A673 (cell line): ENCODE results near the gene CASP7. TPM values are rescaled to one million over a fixed set of nuclear protein-coding genes. Genes with fewer than 3 reads are reported as not detected.

Experiments used
- BruUV-seq: library from RNA; stranded (reverse); fragments of 400-500 nt; replicated peaks from 2 replicates; lab custom pipeline; 2021; lab: Mats Ljungman, UMichigan
- CTCF ChIA-PET: fragments of 300-600 bp; sonication (Branson Sonifier 250); formaldehyde crosslinking; loops from one replicate; lab custom pipeline; 2022; ENCODE audit warnings: antibody characterized with exemption; lab: Charles Lee
- POLR2A ChIA-PET: fragments of 300-600 bp; sonication (Branson Sonifier 250); formaldehyde crosslinking; loops from one replicate; lab custom pipeline; 2022; ENCODE audit warnings: antibody characterized with exemption; ENCODE audit not compliant: low non-redundant PET; lab: Charles Lee
- DNase-seq: peaks from one replicate; pipeline ENCODE4 v3.0.0-alpha.2; 2015; ENCODE audit warnings: low spot score
- H3K27ac ChIP-seq: fragments of 200-600 bp; sonication (generic); 2 replicates; pipeline ENCODE4 v1.5.1; 2016; ENCODE audit warnings: mixed run types, low read depth, mild to moderate bottlenecking, mixed read lengths, antibody characterized with exemption, low read length; ENCODE audit not compliant: poor library complexity, severe bottlenecking
- H3K27me3 ChIP-seq: fragments of 200-600 bp; sonication (generic); replicated peaks from 2 replicates; pipeline ENCODE4 v1.6.1; 2017; ENCODE audit warnings: mixed run types, low read depth, mild to moderate bottlenecking, mixed read lengths, antibody characterized with exemption, low read length; ENCODE audit not compliant: insufficient read depth, poor library complexity
- H3K36me3 ChIP-seq: fragments of 200-600 bp; sonication (generic); 2 replicates; pipeline ENCODE4 v1.6.1; 2016; ENCODE audit warnings: mixed run types, mild to moderate bottlenecking, mixed read lengths, antibody characterized with exemption, low read length; ENCODE audit not compliant: insufficient read depth, poor library complexity, severe bottlenecking
- H3K4me1 ChIP-seq: fragments of 200-600 bp; sonication (generic); 2 replicates; pipeline ENCODE4 v1.6.1; 2017; ENCODE audit warnings: mixed run types, mild to moderate bottlenecking, mixed read lengths, antibody characterized with exemption, low read length; ENCODE audit not compliant: insufficient read depth, poor library complexity, severe bottlenecking
- H3K4me3 ChIP-seq: fragments of 200-600 bp; sonication (generic); 2 replicates; pipeline ENCODE4 v1.5.1; 2016; ENCODE audit warnings: low read depth, mixed run types, mild to moderate bottlenecking, mixed read lengths, low read length; ENCODE audit not compliant: poor library complexity, severe bottlenecking
- H3K9me3 ChIP-seq: fragments of 200-600 bp; sonication (generic); 2 replicates; pipeline ENCODE4 v1.6.1; 2016; ENCODE audit warnings: mixed run types, low read depth, mild to moderate bottlenecking, mixed read lengths, antibody characterized with exemption, low read length; ENCODE audit not compliant: poor library complexity, severe bottlenecking
- EZH2 ChIP-seq: fragments of 200-600 bp; sonication (generic); IDR thresholded peaks from 2 replicates; pipeline ENCODE4 v1.6.1; 2017; ENCODE audit warnings: borderline replicate concordance, low read depth, mild to moderate bottlenecking, mixed read lengths, antibody characterized with exemption, low read length; ENCODE audit not compliant: poor library complexity, severe bottlenecking
- intact Hi-C: fragments of 100-400 bp; cut with micrococcal nuclease; formaldehyde crosslinking; loops from one replicate; pipeline ENCODE4 v1.10.0; 2022; ENCODE audit not compliant: unreplicated experiment
- total RNA-seq: library from RNA; stranded (reverse); gene quantifications from 2 replicates; pipeline ENCODE4 v1.2.3, GENCODE V29; 2021
- TF ChIP-seq, protein P1 (sequence below): fragments of 300-800, 200-600 bp; sonication (generic); conservative IDR thresholded peaks from 2 replicates; pipeline ENCODE4 v1.5.1; 2017; ENCODE audit warnings: low read depth, mild to moderate bottlenecking, antibody characterized with exemption, low read length, moderate library complexity, mixed read lengths

The CASP7 gene
- total RNA-seq, 1 experiment from 2014 or later: 57.7 TPM

DNA sequence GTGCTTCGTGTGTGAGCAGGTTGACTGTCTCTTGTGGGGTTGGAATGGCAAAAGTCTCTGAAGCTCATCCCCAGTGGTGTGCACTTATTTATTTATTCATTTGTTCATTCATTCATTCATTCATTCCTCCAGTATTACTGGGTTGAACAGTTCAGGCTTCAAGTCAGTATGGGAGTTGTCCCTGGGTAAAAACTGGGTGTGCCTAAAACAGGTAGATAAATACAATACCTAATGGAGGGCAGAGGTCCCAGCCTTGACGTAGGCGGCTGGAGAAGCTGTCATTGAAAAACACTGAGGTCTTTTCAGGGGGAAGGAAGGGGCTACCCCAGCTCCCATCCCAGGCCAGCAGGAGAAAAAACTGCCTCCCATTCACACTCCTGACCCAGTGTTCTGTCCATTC, 11.0 kb downstream of the CASP7 start:
- ChIA-PET POLR2A (no interaction called here), CTCF (no interaction called here)
- peaks cover 8% of the 10 kb centered on the region for H3K36me3 ChIP-seq
- no peaks in the 10 kb centered on the region for H3K4me1 ChIP-seq
- DNase-seq: no peak
- H3K27ac ChIP-seq: no peak overlapping the region
- BruUV-seq: no TSS peak
- no peaks in the 10 kb centered on the region for H3K27me3 ChIP-seq
- H3K9me3 ChIP-seq: peaks cover 39% of the 10 kb centered on the region
- TF ChIP-seq, protein P1, sequence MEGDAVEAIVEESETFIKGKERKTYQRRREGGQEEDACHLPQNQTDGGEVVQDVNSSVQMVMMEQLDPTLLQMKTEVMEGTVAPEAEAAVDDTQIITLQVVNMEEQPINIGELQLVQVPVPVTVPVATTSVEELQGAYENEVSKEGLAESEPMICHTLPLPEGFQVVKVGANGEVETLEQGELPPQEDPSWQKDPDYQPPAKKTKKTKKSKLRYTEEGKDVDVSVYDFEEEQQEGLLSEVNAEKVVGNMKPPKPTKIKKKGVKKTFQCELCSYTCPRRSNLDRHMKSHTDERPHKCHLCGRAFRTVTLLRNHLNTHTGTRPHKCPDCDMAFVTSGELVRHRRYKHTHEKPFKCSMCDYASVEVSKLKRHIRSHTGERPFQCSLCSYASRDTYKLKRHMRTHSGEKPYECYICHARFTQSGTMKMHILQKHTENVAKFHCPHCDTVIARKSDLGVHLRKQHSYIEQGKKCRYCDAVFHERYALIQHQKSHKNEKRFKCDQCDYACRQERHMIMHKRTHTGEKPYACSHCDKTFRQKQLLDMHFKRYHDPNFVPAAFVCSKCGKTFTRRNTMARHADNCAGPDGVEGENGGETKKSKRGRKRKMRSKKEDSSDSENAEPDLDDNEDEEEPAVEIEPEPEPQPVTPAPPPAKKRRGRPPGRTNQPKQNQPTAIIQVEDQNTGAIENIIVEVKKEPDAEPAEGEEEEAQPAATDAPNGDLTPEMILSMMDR: no peak
- TF ChIP-seq EZH2: no peak
- no peak overlapping the region for H3K4me3 ChIP-seq
- intact Hi-C loops: no loop called here

DNA sequence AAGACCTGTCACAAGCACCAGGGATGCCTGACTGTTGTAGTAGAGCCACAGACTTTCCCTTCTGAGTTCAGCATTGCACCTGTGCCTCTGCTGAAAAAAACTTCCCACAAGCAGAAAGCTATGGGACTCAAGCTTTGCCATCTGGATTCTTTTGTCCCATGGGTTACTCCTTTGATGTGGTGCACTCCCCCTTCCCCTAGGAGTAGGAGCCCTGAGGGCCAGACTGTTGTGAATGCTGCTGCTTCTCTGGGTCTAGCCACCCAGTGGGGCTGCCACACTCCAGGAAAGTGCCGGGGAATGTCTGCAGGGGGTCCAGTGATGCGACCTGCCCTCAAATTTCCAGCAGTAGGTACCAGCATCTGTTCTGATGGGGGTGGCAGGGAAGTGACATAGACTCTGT, 11.7 kb downstream of the CASP7 start:
- POLR2A ChIA-PET: no interaction called here
- H3K36me3 ChIP-seq: peaks cover 8% of the 10 kb centered on the region
- no peak overlapping the region for H3K27ac ChIP-seq
- CTCF ChIA-PET: no interaction called here
- no peaks in the 10 kb centered on the region for H3K4me1 ChIP-seq
- H3K4me3 ChIP-seq: no peak overlapping the region
- no TSS peak for BruUV-seq
- peaks cover 38% of the 10 kb centered on the region for H3K9me3 ChIP-seq
- H3K27me3 ChIP-seq: no peaks in the 10 kb centered on the region
- no peak for DNase-seq
- TF ChIP-seq, protein P1: no peak
- no peak for TF ChIP-seq EZH2
- intact Hi-C loops: no loop called here

DNA sequence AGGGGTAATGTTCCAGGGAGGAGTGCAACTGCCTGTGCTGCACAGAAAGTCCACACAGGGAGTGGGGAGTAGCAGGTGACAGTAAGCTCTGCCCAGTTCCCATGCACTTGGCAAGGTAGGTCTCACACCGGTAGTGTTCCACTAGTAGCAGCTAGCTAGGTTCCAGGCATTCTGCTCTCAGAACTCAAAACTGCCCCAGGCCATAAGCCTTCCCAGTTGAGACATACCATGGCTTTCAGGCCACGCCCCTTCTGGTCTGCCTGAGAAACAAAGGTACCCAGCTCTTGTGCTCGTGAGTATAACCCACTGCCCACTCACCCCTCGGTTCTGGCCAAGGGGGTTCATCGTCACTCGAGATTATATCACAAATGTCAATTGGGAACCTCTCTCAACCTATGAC, 12.6 kb downstream of the CASP7 start:
- Histone ChIP-seq H3K27me3 (no peaks in the 10 kb centered on the region), H3K9me3 (peaks cover 29% of the 10 kb centered on the region), H3K27ac (no peak overlapping the region), H3K4me1 (no peaks in the 10 kb centered on the region), H3K36me3 (peaks cover 8% of the 10 kb centered on the region), H3K4me3 (no peak overlapping the region)
- DNase-seq: no peak
- ChIA-PET POLR2A (no interaction called here), CTCF (no interaction called here)
- no TSS peak for BruUV-seq
- TF ChIP-seq, protein P1: no peak
- TF ChIP-seq EZH2: no peak
- intact Hi-C loops: no loop called here
